T47D (cell line): ENCODE data around the gene MRPS15.
A peak's percentile ranks its signal among the peaks of the same experiment; 100 is the strongest.
"Not testable (repeated sequence)": the region's sequence is repeated elsewhere in the genome, so short reads cannot be mapped to it uniquely, and the experiment has no call there.

ENCODE experiments used
- DNase-seq, 2 experiments: peaks; one replicate each; pipeline versions ENCODE4 v3.0.0 to v3.0.0-alpha.2; 2011 to 2012; ENCODE audit warnings: low read depth in 1 of 2, low spot score in 1 of 2
- JUND ChIP-seq: IDR thresholded peaks from 2 replicates; pipeline ENCODE4 v1.6.1; 2012; ENCODE audit warnings: low read depth
- in situ Hi-C: cut with HindIII; loops from 2 replicates; pipeline ENCODE4 v1.10.0; 2016; ENCODE audit warnings: low sequenced_read_pairs, low pct_unique_long_range_greater_than_20kb

The MRPS15 gene

GRCh38 chr1:36479505-36480051 is 15.4 kb upstream of the MRPS15 start:
- in situ Hi-C loops = no loop called here
- DNase-seq = peak in 1 of 2 experiments; percentile 25
- TF ChIP-seq JUND = no peak

DNA sequence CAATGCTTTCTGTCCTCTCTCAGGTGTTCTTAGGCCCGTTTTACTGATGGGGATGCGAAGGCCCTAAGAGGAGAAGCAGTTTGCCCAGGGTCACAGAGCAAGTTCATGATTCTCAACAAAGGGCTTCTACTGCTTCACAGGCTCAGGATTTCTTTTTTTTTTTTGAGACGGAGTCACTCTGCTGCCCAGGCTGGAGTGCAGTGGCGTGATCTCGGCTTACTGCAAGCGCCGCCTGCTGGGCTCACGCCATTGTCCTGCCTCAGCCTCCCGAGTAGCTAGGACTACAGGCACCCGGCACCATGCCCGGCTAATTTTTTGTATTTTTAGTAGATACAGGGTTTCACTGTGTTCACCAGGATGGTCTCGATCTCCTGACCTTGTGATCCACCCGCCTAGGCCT is 13.4 kb upstream of the MRPS15 start:
- DNase-seq, in situ Hi-C loops: not testable (repeated sequence)

DNA sequence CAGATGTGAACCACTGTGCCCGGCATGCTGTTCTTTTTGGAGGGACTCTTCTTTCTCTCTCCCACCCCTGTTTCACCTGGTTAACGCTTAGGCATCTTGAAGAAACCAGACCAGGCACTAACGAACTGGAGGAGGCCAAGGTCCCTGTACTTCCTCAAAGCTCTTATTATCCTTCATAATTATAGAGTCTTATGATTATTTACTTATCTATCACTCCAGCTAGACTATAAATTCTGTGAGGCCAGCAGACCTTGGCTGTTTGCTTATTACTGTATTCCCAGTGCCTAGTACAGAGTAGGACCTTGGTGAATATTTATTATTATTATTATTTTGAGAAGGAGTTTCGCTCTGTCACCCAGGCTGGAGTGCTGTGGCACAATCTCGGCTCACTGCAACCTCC is 12.8 kb upstream of the MRPS15 start:
- in situ Hi-C loops = no loop called here
- no peak for TF ChIP-seq JUND
- no peak for DNase-seq

DNA sequence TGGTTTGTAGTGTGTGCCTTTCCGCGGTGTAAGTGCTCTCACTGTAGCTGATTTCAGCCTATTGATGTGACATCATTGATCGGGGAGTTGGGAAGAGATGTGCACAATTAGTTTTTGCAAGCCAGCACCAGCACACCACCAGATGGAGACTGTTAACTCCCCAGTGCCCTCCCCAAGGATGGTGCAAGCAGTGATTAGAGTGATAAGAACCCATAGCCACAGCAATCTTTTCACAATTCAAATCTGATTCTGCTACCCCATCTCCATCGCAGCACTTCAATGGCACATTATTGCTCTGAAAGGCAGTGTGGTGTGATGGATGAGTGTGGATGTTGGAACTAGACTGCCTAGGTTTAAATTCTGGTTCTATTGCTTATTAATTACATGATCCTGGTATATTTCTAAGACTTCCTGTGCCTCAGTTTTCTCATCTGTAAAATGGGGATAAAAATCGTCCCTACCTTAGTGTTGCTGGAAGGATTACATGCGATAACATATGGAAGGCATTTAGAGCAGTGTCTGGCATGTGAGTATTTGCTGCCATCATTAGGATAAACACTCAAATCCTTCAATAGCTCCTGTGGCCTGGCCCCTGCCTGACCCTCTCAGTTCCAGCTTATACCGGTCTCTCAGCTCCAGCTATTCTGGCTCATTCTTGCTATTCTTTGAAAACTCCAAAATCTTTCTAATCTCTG is 11.9 kb upstream of the MRPS15 start:
- in situ Hi-C loops = no loop called here
- TF ChIP-seq JUND = no peak
- DNase-seq = no peak

GRCh38 chr1:36475341-36475740 is 11.2 kb upstream of the MRPS15 start:
- no peak for TF ChIP-seq JUND
- DNase-seq = no peak
- in situ Hi-C loops = no loop called here

- no peak for TF ChIP-seq JUND
- DNase-seq = no peak
- in situ Hi-C loops = no loop called here
Measured at GRCh38 chr1:36472656-36473055, 8.5 kb upstream of the MRPS15 start.

- DNase-seq = no peak
- in situ Hi-C loops = no loop called here
- TF ChIP-seq JUND = no peak
Measured at GRCh38 chr1:36471830-36472641, 7.9 kb upstream of the MRPS15 start.

DNA sequence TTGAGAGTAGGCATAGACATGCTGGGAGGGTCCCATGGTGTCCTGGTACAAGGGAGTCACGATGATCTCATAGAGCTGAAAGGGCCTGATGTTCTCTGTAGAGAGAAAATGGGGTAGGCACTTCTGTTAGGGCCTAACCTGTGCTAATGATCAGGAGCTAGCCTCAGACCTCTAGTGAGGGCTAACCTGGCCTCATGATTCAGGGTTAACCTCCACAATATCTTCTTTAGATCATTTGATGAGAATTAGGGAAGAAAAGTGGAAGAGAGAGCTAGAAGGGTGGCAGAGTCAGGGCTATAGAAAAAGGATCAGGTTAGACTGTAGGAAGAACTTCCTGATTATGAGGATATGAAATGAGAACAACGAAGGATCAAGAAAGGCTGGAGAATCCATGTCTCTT is 5.0 kb upstream of the MRPS15 start:
- no peak for DNase-seq
- no peak for TF ChIP-seq JUND
- in situ Hi-C loops = no loop called here

GRCh38 chr1:36467700-36468455 is 3.7 kb upstream of the MRPS15 start:
- in situ Hi-C loops = no loop called here
- TF ChIP-seq JUND = no peak
- no peak for DNase-seq

- TF ChIP-seq JUND = no peak
- in situ Hi-C loops = no loop called here
- DNase-seq = no peak
Measured at GRCh38 chr1:36467027-36467410, 2.8 kb upstream of the MRPS15 start.

- DNase-seq = no peak
- no peak for TF ChIP-seq JUND
- in situ Hi-C loops = no loop called here
Measured at GRCh38 chr1:36466370-36467026, 2.3 kb upstream of the MRPS15 start.

GRCh38 chr1:36465731-36466369 is 1.7 kb upstream of the MRPS15 start:
- TF ChIP-seq JUND = no peak
- DNase-seq = no peak
- in situ Hi-C loops = no loop called here
